RPMI8226 (cell line): ENCODE results near the gene CEP170B.
"Not testable (repeated sequence)": the region's sequence is repeated elsewhere in the genome, so short reads cannot be mapped to it uniquely, and the experiment has no call there.

Experiments used
- DNase-seq: peaks from one replicate; pipeline ENCODE4 v3.0.0-alpha.2; 2015

The CEP170B gene

GRCh38 chr14:104844306-104845032 is 20.6 kb upstream of the CEP170B start:
- no peak for DNase-seq

- DNase-seq = no peak
Observed at GRCh38 chr14:104845033-104845666, 19.9 kb upstream of the CEP170B start.

GRCh38 chr14:104845834-104846441 is 19.1 kb upstream of the CEP170B start:
- peak; percentile 27 for DNase-seq

- no peak for DNase-seq
Observed at GRCh38 chr14:104852280-104852663, 12.8 kb upstream of the CEP170B start.

- DNase-seq = no peak
Observed at GRCh38 chr14:104855532-104856090, 9.5 kb upstream of the CEP170B start.

GRCh38 chr14:104856157-104856868 is 8.8 kb upstream of the CEP170B start:
- no peak for DNase-seq

GRCh38 chr14:104856869-104857860 is 7.9 kb upstream of the CEP170B start:
- DNase-seq = no peak

GRCh38 chr14:104857931-104858330 is 7.1 kb upstream of the CEP170B start:
- not testable (repeated sequence) for DNase-seq

GRCh38 chr14:104858811-104859426 is 6.1 kb upstream of the CEP170B start:
- DNase-seq = no peak

GRCh38 chr14:104859900-104860299 is 5.2 kb upstream of the CEP170B start:
- no peak for DNase-seq

- DNase-seq = no peak
Observed at GRCh38 chr14:104860414-104860813, 4.7 kb upstream of the CEP170B start.

- no peak for DNase-seq
Observed at GRCh38 chr14:104863131-104863862, 1.8 kb upstream of the CEP170B start.

GRCh38 chr14:104863923-104864266 is 1.2 kb upstream of the CEP170B start:
- no peak for DNase-seq

- no peak for DNase-seq
Observed at GRCh38 chr14:104864267-104865080, 594 bp upstream of the CEP170B start.

- peak; percentile 35 for DNase-seq
Observed at GRCh38 chr14:104865631-104866441, 768 bp downstream of the CEP170B start.

- no peak for DNase-seq
Observed at GRCh38 chr14:104866451-104867370, 1.6 kb downstream of the CEP170B start.

- DNase-seq = no peak
Observed at GRCh38 chr14:104867371-104868059, 2.4 kb downstream of the CEP170B start.
